ENCODE data around the gene OR6C65. TPM values are rescaled to one million over a fixed set of nuclear protein-coding genes. Genes with fewer than 3 reads are reported as not detected.

The OR6C65 gene
- total RNA-seq, 1 donor from 2014 or later, result not detected

DNA sequence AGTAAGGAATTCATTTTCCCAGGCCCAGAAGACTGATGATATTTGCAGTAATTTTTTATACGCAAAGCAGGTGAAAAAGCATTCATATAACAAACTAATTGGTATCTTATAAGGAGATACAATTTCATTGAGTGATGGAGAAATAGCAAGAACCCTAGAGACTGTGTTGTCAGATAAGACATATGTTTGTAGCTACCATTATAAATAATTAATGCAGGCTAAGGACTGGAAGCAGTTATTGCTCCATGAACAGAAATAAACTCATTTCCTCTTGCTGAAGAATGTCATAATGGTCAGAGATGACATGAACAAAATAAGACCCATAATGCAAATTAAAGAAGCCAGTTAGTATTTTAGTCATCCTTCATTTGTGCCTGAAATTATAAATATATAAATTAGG lies 45.0 kb downstream of the OR6C65 start:
- no peak for DNase-seq (ENCODE audit: extremely low read depth, low read depth, low spot score)

DNA sequence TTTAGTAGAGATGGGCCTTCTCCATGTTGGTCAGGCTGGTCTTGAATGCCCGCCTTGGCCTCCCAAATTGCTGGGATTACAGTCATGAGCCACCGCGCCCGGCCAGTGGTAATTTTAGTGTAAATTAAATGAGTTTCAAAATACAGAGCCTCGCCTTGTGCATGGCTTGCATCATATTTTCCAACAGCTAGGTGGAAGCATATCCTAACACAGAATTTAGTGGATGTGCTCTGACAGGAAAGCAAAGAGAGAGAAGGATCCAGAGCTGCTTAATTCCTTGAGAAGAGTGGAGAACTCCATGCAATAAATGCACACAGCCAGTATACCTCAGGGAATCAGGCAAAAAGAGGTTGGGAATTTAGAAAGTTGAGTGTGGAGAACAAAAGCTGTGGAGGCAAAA lies 46.0 kb downstream of the OR6C65 start:
- DNase-seq (ENCODE audit: extremely low read depth, low read depth, low spot score), result no peak

DNA sequence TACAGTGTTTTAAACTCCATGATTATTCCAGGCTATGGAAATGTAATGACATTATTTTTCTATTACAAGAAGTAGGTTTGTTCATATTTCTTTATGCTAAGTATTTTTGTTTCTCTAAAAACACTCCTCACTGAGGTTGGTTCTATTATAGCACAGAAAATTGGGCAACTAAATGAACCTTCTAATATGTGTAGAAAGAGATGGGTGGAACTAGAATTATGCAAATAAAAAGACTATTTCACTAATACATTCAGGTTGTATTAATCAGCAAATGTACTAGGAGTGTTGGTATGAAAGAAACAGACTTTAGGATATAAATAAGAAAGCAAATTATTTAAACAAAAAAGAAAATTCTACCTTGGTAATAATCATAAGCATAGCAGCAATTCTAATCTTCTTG lies 48.5 kb downstream of the OR6C65 start:
- no peak for DNase-seq (ENCODE audit: extremely low read depth, low read depth, low spot score)

Other genes starting within 250 kb of the OR6C65 start
- gene OR10A7, start 179.5 kb upstream of the OR6C65 start, total RNA-seq, result not detected in 2 replicates
- not detected in 2 replicates for gene OR6C74, start 155.9 kb upstream of the OR6C65 start, total RNA-seq
- gene OR6C6, start 104.0 kb upstream of the OR6C65 start, total RNA-seq, result not detected in 2 replicates
- gene OR6C1, start 86.2 kb upstream of the OR6C65 start, total RNA-seq, result not detected in 2 replicates
- gene OR6C3, start 69.8 kb upstream of the OR6C65 start, total RNA-seq, result not detected in 2 replicates
- not detected in 2 replicates for gene OR6C75, start 37.6 kb upstream of the OR6C65 start, total RNA-seq
- not detected in 2 replicates for gene OR6C76, start 25.7 kb downstream of the OR6C65 start, total RNA-seq
- not detected in 2 replicates for gene OR6C2, start 43.5 kb downstream of the OR6C65 start, total RNA-seq
- not detected in 2 replicates for gene OR6C70, start 69.6 kb downstream of the OR6C65 start, total RNA-seq
- gene OR6C68, start 91.8 kb downstream of the OR6C65 start, total RNA-seq, result not detected in 2 replicates
- gene OR6C4, start 149.1 kb downstream of the OR6C65 start, total RNA-seq, result not detected in 2 replicates
- not detected in 2 replicates for gene OR2AP1, start 171.9 kb downstream of the OR6C65 start, total RNA-seq
- gene OR10P1, start 236.4 kb downstream of the OR6C65 start, total RNA-seq, result not detected in 2 replicates

All from glomerular endothelial cell (primary cell).